IPS-11a (cell line): ENCODE data around the gene PTBP3.
"Not testable (repeated sequence)": the region's sequence is repeated elsewhere in the genome, so short reads cannot be mapped to it uniquely, and the experiment has no call there.

Source experiments
- H3K4me3 ChIP-seq: one replicate; pipeline ENCODE4 v1.5.1; 2013; ENCODE audit warnings: low read depth, low read length, control low read depth

The PTBP3 gene

DNA sequence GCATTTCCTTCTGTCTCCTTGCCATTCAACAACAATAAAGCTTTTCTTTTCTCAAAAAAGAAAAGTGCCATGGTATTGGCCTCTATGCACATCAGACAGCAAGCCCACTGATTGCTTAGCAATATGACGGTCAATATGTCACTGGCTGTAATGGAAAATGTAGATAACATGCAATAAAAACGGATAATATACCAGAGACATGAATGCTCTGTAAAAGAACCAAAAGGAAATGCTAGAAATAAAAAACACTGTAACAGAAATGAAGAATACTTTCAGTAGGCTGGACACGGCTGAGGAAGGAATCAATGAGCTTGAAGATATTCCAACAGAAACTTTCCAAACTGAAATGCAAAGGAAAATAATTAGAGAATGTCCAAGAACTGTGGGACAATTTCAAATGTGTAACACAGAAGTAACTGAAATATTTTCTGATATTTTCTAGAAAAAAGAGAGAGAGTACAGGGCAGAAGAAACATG is 10.0 kb downstream of the PTBP3 start:
- no peak overlapping the region for H3K4me3 ChIP-seq

DNA sequence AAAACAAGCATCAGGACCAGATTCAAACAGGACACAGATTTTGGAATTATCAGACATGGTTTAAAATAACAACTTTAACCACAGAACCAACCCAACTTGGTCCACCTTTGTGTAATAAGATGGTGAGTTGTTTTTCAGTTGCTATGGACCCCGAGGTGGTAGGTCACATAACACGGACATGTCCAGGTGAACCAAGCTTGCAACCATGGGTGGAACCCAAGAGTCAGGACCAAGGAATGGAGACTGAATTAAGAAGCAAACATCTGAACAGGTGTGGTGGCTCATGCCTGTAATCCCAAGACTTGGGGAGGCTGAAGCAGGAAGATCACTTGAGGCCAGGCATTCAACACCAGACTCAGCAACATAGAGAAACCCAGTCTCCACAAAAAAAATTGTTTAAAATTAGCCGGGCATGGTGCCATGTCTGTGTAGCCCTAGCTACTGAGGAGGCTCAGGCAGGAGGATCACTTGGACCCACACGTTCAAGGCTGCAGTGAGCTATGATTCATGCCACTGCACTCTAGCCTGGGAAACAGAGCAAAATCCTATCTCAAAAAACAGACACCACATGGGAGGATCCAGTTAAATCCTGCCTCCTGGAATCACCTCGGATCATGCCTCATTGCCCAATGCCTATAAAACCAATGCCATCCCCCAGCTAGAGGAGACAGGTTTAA is 10.6 kb downstream of the PTBP3 start:
- no peak overlapping the region for H3K4me3 ChIP-seq

DNA sequence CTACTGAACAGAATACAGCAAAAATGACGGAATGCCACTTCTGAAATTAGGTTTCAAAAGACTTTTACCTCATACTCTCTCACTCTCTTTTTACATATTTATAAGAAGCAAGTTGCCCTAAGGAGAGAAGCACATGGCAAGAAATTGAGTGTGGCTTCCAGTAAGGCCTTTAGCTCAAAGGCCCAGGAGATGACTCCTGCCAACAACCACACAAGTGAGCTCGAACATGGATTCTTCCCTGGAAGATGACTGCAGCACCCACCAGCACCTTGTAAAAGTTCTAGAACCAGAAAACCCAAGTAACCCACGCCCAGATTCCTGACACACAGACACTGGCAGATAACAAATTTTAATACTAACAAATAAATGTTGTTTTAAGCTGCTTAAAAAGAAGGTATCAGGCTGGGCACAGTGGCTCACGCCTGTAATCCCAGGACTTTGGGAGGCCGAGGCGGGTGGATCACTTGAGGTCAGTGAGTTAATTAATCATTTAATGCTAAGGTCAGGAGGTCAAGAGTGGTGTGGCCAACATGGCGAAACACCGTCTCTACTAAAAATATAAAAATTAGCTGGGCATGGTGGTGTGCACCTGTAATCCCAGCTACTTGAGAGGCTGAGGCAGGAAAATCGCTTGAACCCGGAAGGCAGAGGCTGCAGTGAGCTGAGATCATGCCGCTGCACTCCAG is 17.0 kb downstream of the PTBP3 start:
- no peak overlapping the region for H3K4me3 ChIP-seq

DNA sequence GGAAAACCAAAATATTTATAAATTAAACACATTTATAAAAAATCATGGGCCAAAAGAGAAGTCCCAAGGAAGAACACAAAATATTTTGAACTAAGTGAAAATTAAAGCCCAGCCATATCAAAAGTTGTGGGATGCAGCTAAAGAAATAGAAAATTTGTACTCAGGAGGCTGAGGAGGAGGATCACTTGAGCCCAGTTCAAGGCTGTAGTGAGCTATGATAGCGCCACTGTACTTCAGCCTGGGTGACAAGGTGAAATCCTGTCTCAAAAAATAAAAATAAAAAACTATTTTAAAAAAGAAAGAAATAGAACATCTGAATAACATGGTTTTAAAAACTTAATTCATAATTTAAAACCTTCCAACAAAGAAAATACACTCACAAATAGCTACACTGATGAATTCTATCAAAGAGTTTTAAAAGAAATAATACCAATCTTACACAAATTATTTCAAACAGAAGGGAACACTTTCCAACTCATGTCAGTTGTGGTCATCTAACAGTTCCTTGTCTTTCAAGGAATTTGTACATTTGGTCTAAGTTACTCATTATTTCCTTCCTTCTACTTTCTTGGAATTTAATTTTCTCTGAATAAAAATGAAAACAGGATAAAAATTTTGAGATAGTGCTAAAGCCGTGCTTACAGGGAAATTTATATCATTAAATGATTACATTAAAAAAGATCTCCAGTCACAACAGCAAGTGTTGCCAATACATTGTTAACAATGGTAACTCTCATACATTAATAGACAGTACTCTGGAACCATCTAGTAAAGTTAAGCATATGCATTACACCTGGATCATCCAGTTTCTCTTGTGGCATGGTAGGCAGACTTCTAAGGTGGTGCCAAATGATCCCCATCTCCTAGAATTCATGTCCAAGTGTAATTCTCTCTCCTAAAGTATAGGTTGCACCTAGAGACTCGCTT is 17.8 kb downstream of the PTBP3 start:
- H3K4me3 ChIP-seq = no peak overlapping the region

DNA sequence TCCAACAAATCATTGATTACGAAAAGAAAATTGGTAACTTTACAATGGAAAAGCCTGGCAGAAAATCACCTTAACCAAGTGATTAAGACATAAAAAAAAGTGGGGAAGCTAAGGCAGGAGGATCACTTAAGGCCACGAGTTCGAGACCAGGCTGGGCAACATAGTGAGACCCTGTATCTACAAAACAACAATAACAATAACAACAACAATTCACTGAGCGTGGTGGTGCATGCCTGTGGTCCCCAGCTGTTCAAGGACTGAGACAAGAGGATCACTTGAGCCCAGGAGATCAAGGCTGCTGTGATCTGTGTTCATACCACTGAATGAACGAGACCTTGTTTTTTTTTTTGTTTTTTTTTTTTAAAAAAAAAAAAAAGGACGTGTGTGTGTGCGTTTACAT is 21.3 kb downstream of the PTBP3 start:
- no peak overlapping the region for H3K4me3 ChIP-seq

DNA sequence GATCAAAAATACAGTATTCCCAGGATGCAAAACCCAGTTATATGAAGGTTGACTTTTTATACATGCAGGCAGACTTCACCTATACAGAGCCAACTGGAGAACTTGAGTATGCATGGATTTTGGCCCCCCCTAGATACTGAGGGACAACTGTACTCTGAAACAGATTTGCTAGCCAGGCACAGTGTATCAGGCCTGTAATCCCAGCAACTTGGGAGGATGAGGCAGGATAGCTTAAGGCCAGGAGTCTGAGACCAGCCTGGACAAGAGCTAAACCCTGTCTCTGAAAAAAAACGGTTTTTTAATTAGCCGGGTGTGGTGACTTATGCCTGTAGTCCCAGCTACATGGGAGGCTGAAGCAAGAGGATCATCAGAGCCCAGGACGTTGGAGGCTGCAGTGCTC is 21.9 kb downstream of the PTBP3 start:
- H3K4me3 ChIP-seq = no peak overlapping the region

DNA sequence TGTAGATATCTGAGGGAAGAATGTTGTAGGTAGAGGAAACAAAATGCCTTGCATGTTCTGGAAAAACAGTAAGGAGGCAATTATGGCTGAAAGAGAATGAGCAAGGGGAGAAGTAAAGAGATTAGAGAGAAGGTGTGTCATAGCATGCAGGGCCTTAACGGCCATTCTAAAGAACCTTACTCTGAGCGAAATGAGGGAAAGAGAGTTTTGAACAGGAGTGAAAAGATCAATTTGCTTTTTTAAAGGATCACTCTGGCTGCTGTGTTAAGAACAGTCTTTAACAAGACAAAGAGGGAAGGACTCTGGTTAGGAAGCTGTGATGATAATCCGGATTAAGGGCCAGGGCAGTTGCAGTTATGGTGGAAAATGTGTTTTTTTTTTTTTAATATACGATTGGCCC is 22.6 kb downstream of the PTBP3 start:
- no peak overlapping the region for H3K4me3 ChIP-seq

DNA sequence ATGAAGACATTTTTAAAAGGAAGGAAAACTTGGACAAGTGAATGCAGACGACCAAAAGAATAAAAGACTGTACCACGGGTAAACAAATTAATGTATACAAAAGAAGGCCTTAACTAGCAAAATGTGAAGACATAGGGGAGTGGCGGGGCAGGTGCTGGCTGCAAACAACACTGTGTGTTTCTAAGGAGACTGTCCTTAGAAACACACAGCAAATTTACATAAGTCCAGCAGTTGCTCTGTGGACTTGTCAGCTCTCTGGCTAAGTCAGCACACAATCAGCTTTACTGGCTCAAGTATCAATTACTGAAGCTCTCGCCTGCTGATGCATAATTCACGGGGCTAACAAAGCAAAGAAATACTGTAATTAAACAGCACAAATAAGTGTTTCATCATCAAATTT is 24.8 kb downstream of the PTBP3 start:
- H3K4me3 ChIP-seq = no peak overlapping the region

DNA sequence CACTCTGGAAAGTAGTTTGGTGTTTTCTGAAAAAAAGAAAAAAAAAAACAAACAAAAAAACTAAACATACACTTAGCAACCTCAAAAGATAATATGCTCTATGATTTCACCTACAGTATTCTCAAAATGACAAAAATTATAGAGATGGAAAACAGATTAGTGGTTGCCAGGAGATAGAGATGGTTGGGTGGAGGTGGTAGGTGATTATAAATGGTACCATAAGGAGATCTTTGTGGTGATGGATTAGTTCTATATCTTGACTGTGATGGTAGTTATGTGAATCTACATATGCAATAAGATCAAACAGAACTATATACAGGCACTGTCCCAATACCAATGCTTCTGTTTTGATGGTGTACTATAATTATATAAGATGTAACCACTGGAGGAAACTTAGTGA is 32.0 kb downstream of the PTBP3 start:
- H3K4me3 ChIP-seq = no peak overlapping the region

DNA sequence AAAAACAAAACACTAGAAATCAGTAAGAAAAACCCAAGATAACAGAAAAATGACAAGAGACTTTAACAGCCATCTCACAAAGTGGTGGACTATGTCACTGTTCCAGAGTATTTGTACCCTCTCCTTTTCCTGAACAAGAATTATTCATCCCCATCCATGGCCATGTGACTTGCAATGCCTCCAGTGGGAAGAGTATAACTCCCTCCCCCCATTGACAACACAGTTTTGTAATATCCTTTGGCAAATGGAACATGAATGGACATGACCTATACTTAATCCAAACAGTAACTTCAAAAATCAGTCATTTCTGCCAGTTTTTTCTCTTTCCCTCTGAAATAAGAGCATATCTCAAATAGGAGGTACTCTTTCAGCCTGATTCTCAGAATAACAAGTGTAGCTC is 33.9 kb downstream of the PTBP3 start:
- H3K4me3 ChIP-seq = no peak overlapping the region

DNA sequence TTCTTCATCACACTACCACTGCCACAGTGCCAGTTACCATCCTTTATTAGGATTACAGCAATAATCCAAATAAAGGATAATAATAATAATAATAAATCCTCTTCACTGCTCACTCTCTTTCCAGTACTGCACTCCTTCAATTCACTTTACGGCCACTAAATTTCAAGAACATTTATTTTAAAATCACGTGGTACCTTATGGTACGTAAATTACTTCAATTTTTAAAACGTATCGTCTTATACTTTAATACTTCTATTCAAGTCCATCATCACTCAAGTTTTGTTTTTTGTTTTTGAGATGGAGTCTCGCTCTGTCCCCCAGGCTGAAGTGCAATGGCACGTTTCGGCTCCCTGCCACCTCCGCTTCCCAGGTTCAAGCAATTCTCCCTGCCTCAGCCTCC is 36.5 kb downstream of the PTBP3 start:
- no peak overlapping the region for H3K4me3 ChIP-seq

DNA sequence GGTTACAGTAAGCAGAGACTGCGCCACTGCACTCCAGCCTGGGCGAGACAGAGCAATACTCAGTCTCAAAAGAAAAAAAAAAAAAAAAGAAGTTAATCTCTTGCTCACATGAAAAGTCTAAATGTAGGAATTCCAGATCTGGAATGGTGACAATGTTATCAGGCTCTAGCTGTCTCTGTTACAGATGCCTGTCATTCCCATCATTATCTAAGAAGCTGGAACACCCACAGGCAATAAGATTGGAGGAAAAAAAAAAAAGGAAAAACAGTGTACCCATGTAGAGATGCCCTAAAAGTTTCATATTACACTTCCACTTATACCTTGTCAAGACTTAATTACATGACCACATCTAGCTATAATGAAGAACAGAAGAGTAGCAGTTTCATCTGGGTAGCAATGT is 38.2 kb downstream of the PTBP3 start:
- no peak overlapping the region for H3K4me3 ChIP-seq

DNA sequence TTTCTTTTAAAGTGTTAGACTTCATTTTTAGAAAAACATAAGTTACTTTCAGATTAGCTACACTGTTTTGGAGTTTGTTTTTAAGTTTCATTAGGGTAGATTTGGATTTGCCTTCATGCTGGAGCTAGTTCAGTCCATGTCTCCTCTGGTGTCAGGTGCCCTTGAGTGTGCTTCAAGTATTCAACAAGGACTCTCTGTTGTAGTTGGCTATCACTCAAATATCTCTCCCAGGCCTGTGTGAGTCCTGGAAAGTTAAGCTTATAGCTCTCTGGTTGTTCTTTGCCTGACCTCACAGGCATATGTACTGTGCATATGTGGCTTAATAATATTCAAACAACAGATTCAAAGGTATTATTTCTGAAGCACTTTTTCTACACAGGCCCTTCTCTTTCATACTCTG is 45.4 kb downstream of the PTBP3 start:
- H3K4me3 ChIP-seq = no peak overlapping the region

DNA sequence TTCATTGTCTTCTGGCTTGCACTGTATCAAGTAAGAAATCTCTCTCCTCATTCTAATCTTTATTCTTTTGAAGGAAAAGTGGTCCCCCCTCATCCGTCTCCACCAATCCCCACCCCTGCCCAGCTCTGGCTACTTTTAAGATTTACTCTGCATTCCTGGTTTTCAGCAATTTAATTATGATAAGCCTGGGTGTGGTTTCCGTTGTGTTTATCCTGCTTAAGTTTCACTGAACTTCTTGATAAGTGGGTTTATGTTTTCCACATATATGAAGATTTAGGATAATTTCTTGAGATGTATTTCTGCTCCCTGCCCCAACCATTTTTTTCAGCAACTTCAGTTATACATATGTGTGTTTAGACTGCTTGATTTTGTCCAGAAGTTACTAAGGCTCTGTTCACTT is 46.5 kb downstream of the PTBP3 start:
- H3K4me3 ChIP-seq = no peak overlapping the region

DNA sequence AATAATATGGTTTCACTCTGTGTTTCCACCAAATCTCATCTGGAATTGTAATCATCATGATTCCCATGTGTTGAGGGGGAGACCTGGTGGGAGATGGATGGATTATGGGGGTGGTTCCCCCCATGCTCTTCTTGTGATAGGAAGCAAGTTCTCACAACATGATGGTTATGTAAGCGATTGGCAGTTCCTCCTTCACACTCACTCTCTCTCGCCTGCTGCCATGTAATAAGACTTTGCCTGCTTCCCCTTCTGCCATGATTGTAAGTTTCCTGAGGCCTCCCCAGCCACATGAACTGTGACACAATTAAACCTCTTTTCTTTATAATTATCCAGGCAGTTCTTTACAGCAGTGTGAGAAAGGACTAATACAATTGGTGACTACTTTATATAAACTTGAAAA is 48.4 kb downstream of the PTBP3 start:
- H3K4me3 ChIP-seq = no peak overlapping the region

DNA sequence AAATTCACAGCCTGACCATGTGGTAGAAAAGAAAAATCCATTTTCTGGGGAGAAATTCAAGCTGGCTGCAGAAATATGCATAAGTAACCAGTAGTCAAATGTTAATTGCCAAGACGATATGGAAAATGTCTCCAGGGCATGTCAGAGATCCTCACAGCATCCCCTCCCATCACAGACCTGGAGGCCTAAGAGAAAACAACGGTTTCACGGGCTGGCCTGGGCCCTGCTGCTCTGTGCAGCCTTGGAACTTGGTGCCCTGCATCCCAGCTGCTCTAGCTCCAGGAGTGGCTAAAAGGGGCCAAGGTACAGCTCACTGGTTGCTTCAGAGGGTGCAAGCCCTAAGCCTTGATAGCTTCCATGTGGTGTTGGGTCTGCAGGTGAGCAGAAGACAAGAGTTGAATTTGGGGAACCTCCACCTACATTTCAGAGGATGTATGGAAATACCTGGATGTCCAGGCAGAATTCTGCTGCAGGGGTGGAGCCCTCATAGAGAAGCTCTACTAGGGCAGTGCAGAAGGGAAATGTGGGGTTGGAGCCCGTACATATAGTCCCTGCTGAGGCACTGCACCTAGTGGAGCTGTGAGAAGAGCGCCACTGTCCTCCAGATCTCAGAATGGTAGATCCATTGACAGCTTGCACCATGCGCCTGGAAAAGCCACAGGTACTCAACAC is 49.7 kb downstream of the PTBP3 start:
- no peak overlapping the region for H3K4me3 ChIP-seq

DNA sequence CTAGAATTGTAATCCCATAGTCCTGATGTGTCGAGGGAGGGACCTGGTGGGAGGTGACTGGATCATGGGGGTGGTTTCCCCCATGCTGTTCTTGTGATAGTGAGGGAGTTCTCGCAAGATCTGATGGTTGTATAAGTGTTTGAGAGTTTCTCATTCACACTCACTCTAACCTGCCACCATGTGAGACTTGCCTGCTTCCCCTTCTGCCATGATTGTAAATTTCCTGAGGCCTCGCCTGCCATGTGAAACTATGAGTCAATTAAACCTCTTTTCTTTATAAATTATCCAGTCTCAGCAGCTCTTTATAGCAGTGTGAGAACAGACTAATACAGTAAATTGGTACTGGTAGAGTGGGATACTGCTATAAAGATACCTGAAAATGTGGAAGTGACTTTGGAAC is 50.6 kb downstream of the PTBP3 start:
- not testable (repeated sequence) for H3K4me3 ChIP-seq

DNA sequence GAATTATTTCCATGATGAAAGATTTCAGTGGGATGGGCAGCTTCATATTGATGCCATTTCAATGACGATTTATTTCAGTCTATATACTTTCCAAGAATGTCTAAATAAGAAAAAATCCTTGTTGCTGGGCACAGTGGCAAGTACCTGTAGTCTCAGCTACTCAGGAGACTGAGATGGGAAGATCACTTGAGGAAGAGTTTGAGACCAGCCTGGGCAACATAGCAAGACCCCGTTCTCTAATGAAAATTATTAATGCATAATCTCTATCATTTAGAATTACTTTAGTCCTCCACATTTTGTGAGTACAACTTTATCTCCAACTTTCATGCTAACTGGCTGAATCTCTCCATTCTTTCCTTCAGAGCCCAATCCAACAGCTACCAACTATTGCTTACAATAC is 52.5 kb downstream of the PTBP3 start:
- H3K4me3 ChIP-seq = no peak overlapping the region

DNA sequence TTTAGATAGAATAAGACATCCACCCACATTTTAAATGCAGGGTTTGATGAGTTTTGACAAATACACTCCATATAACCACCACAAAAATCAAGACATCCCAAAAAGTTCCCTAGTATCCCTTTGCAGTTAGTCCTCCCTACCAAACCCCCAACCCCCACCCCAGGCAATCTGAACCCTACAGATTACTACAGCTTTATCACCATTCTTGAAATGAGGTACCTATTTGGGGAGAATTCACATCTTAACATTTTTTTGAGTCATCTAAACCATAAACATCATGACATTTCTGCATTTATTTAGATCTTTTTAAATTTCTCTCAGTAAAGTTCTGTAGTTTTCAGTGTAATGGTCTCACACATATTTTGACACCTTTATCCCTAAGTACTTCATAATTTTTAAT is 53.9 kb downstream of the PTBP3 start:
- no peak overlapping the region for H3K4me3 ChIP-seq

DNA sequence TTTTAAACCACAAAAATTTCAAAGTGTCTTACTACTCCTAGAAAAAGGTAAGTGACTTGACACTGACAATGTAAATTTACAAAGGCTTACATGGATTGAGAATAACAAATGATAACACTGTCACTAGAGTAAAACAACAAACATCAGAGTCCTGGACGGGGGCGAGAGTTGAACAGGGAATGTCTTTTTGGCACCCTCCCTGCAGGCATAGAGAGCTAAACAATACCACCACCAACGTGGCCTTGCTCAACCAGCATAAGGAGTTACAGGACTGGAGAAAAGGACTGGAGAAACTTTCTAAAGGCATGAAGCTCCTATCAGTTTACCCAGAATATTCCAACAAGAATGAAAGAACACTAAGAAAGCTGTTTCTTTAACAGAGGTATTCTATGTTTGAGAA is 55.3 kb downstream of the PTBP3 start:
- H3K4me3 ChIP-seq = no peak overlapping the region

DNA sequence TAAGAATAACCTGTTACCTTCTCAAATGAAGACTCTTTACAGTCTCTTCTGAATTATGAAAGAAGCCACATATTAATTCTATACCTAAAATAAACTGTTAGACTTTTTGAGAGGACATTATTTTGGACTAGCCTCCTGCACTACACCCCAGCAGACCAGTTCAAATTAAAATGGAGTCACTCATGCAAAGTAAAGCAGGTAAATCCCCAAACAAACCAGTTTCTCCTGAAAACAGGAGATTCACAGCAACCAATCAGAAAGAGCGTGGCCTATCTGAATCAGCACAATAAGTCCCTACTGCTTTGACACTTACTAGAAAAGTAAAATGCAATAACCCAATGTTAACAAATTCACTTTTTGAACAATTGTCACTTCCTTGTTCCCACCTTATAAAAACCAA is 58.8 kb downstream of the PTBP3 start:
- no peak overlapping the region for H3K4me3 ChIP-seq
